Stimulated activated CD8-positive, alpha-beta memory T cell treated with anti-CD3 and anti-CD28 coated beads, Interleukin-7, amount 100 ng/mL, for 48 hours (primary cell): ENCODE results near the gene KRTAP5-2.

Source experiments
- DNase-seq, 2 donors: peaks; one replicate each; pipeline ENCODE4 v3.0.0-alpha.2; 2020; ENCODE audit warnings: low read depth in 1 of 2; ENCODE audit errors: extremely low read depth in 1 of 2

The KRTAP5-2 gene

DNA sequence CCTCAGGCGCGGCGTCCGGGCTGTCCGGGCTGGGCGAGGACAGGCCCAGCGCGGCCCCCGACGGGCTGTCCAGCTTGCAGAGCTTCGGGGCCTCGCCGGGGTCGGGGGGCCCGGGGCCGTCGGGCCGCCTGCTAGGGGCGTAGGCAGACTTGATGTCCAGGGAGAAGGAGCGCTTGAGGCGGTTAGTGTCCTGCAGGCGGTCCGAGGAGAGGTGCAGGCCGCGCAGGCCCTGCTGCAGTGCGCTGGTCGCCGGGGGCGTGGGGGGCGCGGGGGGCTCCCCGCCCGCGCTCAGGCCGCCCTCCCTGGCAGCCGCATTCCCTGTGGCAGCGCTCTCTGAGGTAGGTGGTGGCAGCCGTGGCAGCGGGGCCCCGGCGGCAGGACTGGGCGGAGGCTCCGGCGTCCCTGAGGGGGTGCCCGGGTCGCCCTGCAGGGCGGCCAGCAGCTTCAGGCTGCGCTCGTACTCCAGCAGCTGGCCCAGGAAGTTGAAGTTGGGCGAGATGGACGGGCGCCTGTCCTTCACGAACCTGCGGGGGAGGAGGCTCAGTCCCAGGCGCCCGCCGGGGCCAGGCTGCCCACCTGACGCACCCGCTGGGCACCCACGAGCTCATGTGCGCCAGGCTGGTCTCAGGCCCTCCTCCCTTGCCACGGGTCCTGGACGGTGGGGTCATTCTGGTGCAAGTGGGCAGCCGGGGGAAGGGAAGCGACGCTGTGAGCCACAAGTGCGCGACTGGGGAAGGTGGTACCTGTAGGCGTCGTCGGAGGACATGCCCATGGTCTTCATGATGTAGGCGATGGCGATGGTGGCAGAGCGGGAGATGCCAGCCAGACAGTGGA, 40.8 kb downstream of the KRTAP5-2 start:
- no peak for DNase-seq

DNA sequence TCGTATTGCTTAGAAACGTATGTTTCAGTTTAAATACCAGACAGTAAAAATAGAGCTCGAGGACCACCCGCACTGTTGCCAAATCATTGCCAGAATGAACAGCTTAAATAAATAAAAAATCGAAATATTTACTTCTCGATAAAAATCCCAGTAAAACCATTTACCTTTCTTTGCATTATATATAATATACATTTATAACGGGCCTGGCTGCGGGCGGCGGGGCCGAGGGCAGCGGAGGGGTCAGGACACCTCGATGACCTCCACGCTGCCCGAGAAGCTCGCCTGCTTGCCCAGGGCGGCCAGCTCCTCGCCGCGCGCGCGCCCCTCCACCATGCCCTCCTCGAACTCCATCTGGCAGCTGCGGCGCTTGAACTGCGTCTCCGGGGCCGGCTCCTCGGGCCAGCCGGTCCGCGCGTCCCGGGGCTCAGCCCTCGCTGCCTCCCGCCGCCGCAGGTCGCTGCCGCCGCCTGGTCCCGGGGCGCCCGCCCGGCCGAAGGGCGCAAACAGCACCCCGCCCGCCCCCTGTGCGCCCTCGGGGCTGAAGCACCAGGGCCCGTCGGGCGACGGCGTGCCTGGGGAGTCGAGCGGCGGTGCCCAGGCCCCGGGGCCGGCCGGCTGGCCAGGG, 41.7 kb downstream of the KRTAP5-2 start:
- no peak for DNase-seq

DNA sequence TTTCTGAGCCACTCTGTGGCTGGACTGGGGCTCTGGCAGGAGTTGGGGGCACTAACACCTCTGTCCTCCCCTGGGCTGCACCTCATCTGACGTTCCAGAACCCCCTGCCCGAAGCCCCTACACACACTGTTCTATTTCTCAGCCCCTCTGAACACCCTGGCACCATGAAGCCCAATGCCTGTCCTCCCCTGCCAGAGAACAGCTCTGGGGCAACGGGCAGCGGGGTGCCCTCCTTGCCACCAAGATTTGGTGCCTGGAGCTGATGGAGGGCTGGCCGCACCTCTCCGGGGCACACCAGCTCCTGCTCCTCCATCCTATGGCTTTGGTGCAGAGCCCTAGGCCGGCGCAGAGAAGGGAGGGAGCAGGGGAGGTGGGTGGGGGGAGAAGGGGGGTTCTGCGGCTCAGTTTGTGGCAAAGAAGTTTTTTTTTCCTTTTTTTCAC, 42.4 kb downstream of the KRTAP5-2 start:
- DNase-seq = no peak

DNA sequence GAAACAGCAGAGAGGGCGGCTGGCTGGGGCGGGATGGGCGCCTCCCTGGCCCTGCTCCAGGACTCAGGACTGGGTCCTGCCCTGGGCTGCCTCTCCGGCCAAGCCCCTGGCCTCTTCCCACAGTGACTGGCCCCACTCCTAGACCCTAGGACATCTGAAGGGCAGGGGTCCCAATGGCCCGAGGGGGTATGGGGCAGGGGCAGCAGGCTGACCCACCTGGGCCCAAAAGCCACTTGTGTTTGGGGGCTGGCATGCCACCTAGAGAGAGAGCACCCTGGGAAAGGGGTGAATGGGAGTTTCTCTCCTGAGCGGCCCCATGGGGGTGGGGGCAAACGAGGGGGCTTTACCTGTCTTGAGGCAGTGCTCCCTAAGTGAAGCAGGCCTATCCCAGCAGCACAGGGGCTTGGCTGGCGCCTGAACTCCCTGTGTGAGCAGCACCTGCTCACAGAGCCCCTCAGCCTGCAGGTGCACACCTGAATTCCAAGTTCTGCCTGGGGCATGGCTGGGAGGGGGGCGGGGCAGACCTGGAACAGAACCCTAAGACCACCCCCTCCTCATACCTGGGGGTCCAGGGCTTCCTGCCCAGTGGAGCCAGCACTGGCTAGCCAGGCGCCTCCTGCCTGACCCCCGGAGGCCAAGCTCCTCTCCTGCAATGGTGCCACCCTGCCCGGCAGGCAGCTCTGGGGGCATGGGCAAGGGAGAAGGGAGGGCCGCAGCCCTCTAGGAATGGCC, 42.9 kb downstream of the KRTAP5-2 start:
- no peak for DNase-seq

DNA sequence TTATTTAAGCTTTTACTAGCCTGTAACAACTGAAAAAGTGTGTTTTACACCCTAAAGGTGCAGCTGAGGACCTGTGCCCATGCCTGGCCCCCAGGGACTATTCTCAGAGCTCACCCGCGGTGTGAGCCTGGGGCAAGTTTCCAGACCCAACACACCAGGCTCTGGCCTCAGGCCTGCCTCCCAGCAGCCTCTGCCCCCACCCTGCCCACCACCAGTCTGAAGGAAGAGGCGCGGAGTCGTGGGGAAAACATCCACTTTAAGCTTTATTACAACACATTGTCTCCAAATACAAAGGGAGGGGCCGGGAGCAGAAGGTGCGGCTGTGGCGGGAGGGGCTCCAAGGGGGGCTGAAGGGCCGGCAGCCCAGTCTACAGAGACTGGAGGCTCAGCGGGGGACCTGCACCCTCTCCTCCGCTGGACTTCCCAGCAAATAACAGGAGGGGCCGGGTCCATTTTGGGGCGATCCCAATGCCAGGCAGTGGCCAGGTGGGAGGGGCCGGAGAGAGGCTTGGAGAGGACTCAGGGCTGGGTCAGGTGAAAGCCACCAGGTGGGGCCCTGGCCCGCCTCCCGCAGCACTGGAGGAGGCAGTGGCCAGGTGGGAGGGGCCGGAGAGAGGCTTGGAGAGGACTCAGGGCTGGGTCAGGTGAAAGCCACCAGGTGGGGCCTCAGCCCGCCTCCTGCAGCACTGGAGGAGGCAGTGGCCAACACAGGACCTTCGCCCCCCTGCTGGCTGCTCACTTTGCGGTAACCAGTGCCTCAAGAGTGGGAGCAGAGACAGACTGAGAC, 44.1 kb downstream of the KRTAP5-2 start:
- DNase-seq = no peak

DNA sequence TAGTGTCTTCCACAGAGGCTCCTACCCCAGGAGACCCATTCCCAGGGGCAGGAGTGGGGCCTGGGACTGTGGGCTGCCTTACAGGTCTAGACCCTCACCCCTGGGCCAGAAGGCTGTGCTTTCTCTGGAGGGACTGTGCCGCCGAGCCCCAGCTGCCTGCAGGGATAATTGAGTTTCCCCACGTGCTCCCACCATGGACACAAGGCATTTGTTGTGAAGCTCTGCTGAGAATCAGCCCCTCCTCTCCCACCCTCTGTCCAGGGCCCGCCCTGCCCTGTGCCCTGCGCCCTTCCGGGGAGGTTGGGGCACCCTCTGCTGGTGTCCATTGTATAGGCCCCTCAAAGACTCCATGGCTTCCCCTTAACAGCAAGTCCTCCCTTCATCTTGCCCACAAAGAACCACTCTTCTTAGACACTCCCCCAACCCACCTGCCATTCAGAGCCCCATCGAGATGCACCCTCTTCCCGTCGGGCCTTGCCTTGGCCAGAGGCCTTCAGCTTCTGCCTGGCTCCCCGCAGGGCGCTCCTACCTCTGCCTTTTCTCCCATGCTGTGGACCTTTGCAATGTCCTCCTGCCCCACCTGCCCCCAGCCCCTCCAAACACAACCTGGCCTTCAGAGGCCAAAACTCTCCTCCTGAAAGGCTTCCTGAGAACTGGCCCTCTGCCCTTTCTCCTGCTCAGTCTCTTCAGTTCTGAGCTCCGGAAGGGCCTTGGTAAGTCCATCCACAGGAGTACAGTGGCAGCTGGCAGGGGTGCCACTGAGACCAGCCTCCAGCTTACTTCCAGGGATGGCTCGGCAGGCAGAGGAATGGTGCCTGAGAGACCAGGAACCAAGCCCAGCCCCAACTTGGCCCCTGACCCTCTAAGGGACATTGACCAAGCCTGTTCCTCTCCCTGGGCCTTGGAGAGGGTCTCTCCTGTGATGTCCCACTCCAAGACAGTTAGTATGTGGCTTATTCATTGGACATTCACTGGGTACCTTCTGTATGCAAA, 48.5 kb downstream of the KRTAP5-2 start:
- DNase-seq = no peak

DNA sequence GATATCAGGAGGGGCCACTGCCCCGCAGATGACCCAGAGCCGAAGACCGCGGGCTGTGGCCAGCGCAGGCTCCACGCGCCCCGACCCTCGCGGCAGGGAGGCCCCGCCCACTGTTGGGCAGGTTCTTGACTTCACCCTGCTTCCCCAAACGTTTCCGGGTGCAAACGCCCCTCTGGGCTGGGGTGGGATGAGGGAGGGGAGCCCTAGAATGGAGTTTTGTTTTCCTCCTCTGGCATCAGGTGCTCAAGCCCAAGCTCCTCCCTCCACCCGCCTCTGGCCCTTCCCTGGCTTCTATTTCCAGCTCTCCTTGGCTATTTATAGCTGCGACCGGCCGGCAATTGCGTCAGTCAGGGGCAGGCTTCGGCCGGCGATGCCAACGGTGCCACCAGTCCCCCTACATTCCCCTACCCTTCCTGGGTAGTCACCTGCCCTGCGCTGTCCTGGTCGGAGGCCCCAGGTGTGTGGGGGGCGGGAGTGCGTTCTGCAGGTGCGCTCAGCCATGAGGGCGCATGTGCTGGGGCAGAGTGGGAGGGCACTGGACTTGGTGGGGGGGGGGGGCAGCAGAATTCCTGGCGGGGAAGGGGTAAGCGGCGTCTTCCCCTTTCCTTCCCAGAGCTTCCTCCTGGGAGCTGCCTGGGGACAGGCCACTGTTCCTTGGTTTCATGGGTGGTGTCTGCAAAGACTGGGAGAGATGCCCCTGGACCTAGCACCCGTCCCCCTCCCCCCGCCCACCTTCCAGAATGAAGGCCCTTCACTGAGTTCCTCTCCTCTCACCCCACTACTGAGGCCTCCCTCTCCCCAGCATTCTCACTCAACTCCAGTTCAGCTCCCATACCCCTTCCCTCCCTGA, 49.6 kb downstream of the KRTAP5-2 start:
- no peak for DNase-seq

DNA sequence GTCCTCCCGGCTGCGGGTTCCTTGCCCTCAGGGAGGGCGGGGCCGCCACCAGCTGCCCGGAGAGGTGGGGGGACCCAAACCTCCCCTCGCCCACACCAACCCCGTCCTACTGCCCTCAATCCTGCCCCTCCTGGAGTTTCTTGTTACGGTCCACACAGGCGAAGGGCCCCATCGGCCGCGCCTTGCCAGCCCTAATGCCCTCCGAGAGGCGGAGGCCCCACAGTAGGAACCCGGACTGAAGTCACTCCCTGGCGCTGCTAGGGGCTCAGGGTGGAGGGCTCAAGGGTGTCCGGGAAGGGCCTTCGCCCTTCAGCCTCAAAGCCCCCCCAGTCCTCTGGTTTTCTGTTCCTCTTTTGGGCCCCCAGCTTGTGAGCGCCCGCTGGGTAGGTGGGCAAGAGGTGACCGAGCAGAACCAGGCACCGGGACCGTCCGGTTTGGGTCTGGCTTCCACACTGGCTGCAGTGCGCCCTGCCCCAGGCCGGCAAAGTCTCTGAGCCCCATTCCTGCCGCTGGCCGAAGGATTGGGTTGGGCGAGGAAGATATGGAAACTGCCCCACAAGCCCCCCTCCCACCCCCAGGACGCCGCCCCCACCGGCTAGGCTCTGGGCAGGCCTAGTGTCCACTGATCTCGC, 50.5 kb downstream of the KRTAP5-2 start:
- no peak for DNase-seq
